Right cardiac atrium (tissue), 5 donors: ENCODE data around the gene KANSL3. TPM values are rescaled to one million over a fixed set of nuclear protein-coding genes. Genes with fewer than 3 reads are reported as not detected.

ENCODE experiments used
- ATAC-seq, 2 donors: fragments of 200-7000 bp; cut with Tn5 transposase; one replicate each; pipeline versions ENCODE4 v1.8.0 to v1.9.1; 2020; ENCODE audit warnings: moderate library complexity in 2 of 2, mild to moderate bottlenecking in 1 of 2
- DNase-seq, 3 donors: peaks; one replicate each; pipeline ENCODE4 v3.0.0-alpha.2; 2020
- H3K27ac ChIP-seq: one replicate; pipeline ENCODE4 v1.5.1; 2013; ENCODE audit warnings: mild to moderate bottlenecking, low read length, control low read depth, moderate library complexity
- H3K27me3 ChIP-seq: one replicate; pipeline ENCODE4 v1.6.1; 2013; ENCODE audit not compliant: control insufficient read depth, insufficient read depth
- H3K4me1 ChIP-seq: one replicate; pipeline ENCODE4 v1.6.1; 2013; ENCODE audit warnings: low read length; ENCODE audit not compliant: control insufficient read depth, insufficient read depth
- H3K4me3 ChIP-seq: one replicate; pipeline ENCODE4 v1.5.1; 2013; ENCODE audit warnings: low read length, control low read depth
- H3K9me3 ChIP-seq: one replicate; pipeline ENCODE4 v1.6.1; 2013; ENCODE audit warnings: low read length; ENCODE audit not compliant: control insufficient read depth
- WGBS: extraction: QIAGEN DNeasy Blood & Tissue Kit; methylation state at CpG from one replicate; pipeline ENCODE4 v1.1.7; 2013; 5-methylcytosine and 5-hydroxymethylcytosine counted together
- intact Hi-C, 4 donors: fragments of 100-400 bp; cut with DNase I; formaldehyde crosslinking; loops; one replicate each; pipeline versions ENCODE4 v1.11.0 to v1.14.0; 2022 to 2023
- polyA plus RNA-seq: library from polyadenylated mRNA; stranded (reverse); fragments of 200-250 nt; gene quantifications from one replicate; pipeline ENCODE4 v1.2.3, GENCODE V29; 2013
- total RNA-seq, 4 donors: library from RNA; stranded (reverse); fragmentation: NEBNext Ultra II Directional; extraction: Animal tissue kit (Norgen Biotek cat#: 25700); gene quantifications; one replicate each; pipeline ENCODE4 v1.2.1, GENCODE V29; 2021
- donor health status: healthy with polysubstance abuse.
- donor health status: DM: no; HTN: yes; CAD: no.
- donor health status: DM: no; HTN: no; CAD: no.
- donor health status: DM: no; HTN: yes; CAD: no; lungs with severe emphysema.
- donor health status: DM: yes; HTN: yes; CAD: no.

Gene KANSL3
- total and polyA plus RNA-seq, 5 donors = 14.5 to 40.9 (median 34.5) TPM

- 54% methylated on average over 2 of the region's 2 CpGs for WGBS
- Histone ChIP-seq H3K27ac (no peak overlapping the region), H3K9me3 (no peaks in the 10 kb centered on the region)
These were observed 11.6 kb downstream of the KANSL3 start for GRCh38 chr2:96626553-96626942.

GRCh38 chr2:96625571-96626552, 12.2 kb downstream of the KANSL3 start:
- Histone ChIP-seq H3K27me3 (no peaks in the 10 kb centered on the region), H3K4me3 (no peak overlapping the region), H3K27ac (no peak overlapping the region), H3K9me3 (no peaks in the 10 kb centered on the region), H3K4me1 (no peaks in the 10 kb centered on the region)
- no peak for DNase-seq
- intact Hi-C loops = no loop called here
- WGBS = 42% methylated on average over 5 of the region's 5 CpGs
- peak in 1 of 2 donors; percentile 66 for ATAC-seq

More at GRCh38 chr2:96626553-96626942, 11.6 kb downstream of the KANSL3 start:
- Histone ChIP-seq H3K4me1 (no peaks in the 10 kb centered on the region), H3K27me3 (no peaks in the 10 kb centered on the region), H3K4me3 (no peak overlapping the region)
- intact Hi-C loops = no loop called here
- ATAC-seq = no peak
- DNase-seq = no peak

GRCh38 chr2:96623116-96623515, 15.0 kb downstream of the KANSL3 start:
- H3K27ac ChIP-seq = no peak overlapping the region
- H3K9me3 ChIP-seq = no peaks in the 10 kb centered on the region
- DNase-seq (no peak), ATAC-seq (no peak)
- intact Hi-C loops = no loop called here
- H3K27me3 ChIP-seq = no peaks in the 10 kb centered on the region
- H3K4me1 ChIP-seq = peaks cover 2% of the 10 kb centered on the region
- no peak overlapping the region for H3K4me3 ChIP-seq
- 87% methylated on average over 3 of the region's 3 CpGs for WGBS

GRCh38 chr2:96622544-96622943, 15.6 kb downstream of the KANSL3 start:
- intact Hi-C loops = no loop called here
- no peak for DNase-seq
- Histone ChIP-seq H3K4me3 (no peak overlapping the region), H3K4me1 (peaks cover 2% of the 10 kb centered on the region), H3K9me3 (no peaks in the 10 kb centered on the region), H3K27ac (no peak overlapping the region), H3K27me3 (no peaks in the 10 kb centered on the region)
- no peak for ATAC-seq
- 96% methylated on average over 3 of the region's 3 CpGs for whole genome bisulfite sequencing

- Histone ChIP-seq H3K27me3 (no peaks in the 10 kb centered on the region), H3K4me1 (peaks cover 10% of the 10 kb centered on the region), H3K27ac (peak overlapping the region; percentile 57), H3K4me3 (no peak overlapping the region), H3K9me3 (no peaks in the 10 kb centered on the region)
- WGBS = 72% methylated on average over 8 of the region's 8 CpGs
- peak in 1 of 2 donors; percentile 21 for ATAC-seq
- no peak for DNase-seq
- intact Hi-C loops = no loop called here
These were observed 19.4 kb downstream of the KANSL3 start for GRCh38 chr2:96618596-96619283.

- Histone ChIP-seq H3K4me3 (no peak overlapping the region), H3K4me1 (peaks cover 10% of the 10 kb centered on the region), H3K27me3 (no peaks in the 10 kb centered on the region), H3K27ac (no peak overlapping the region), H3K9me3 (no peaks in the 10 kb centered on the region)
- intact Hi-C loops = no loop called here
- DNase-seq (no peak), ATAC-seq (peak in 1 of 2 donors; percentile 5)
- WGBS = 94% methylated on average over 4 of the region's 4 CpGs
These were observed 21.1 kb downstream of the KANSL3 start for GRCh38 chr2:96617012-96617411.

GRCh38 chr2:96616535-96616934, 21.6 kb downstream of the KANSL3 start:
- ATAC-seq (peak in 1 of 2 donors; percentile 22), DNase-seq (no peak)
- H3K9me3 ChIP-seq = no peaks in the 10 kb centered on the region
- WGBS = 82% methylated on average over 6 of the region's 6 CpGs
- H3K27ac ChIP-seq = no peak overlapping the region
- no peak overlapping the region for H3K4me3 ChIP-seq
- intact Hi-C loops = no loop called here
- no peaks in the 10 kb centered on the region for H3K27me3 ChIP-seq
- peaks cover 10% of the 10 kb centered on the region for H3K4me1 ChIP-seq

- H3K9me3 ChIP-seq = no peaks in the 10 kb centered on the region
- WGBS = 62% methylated on average over 1 of the region's 1 CpG
- intact Hi-C loops = no loop called here
- no peak overlapping the region for H3K27ac ChIP-seq
- peaks cover 10% of the 10 kb centered on the region for H3K4me1 ChIP-seq
- H3K27me3 ChIP-seq = no peaks in the 10 kb centered on the region
- no peak overlapping the region for H3K4me3 ChIP-seq
- no peak for ATAC-seq
- no peak for DNase-seq
These were observed 22.0 kb downstream of the KANSL3 start for GRCh38 chr2:96616128-96616527.

- WGBS = 84% methylated on average over 13 of the region's 13 CpGs
- Histone ChIP-seq H3K4me3 (no peak overlapping the region), H3K4me1 (peaks cover 3% of the 10 kb centered on the region), H3K9me3 (no peaks in the 10 kb centered on the region), H3K27me3 (no peaks in the 10 kb centered on the region), H3K27ac (no peak overlapping the region)
- no peak for DNase-seq
- ATAC-seq = no peak
- intact Hi-C loops = no loop called here
These were observed 29.4 kb downstream of the KANSL3 start for GRCh38 chr2:96608469-96609455.

GRCh38 chr2:96604104-96604503, 34.0 kb downstream of the KANSL3 start:
- 92% methylated on average over 2 of the region's 2 CpGs for WGBS
- Histone ChIP-seq H3K9me3 (no peaks in the 10 kb centered on the region), H3K4me1 (peaks cover 5% of the 10 kb centered on the region), H3K27me3 (no peaks in the 10 kb centered on the region), H3K27ac (no peak overlapping the region), H3K4me3 (no peak overlapping the region)
- intact Hi-C loops = no loop called here
- ATAC-seq (no peak), DNase-seq (no peak)
